PFSK-1 (cell line): ENCODE data around the gene FAM124B.

Source experiments
- FOXP2 ChIP-seq: optimal IDR thresholded peaks from 2 replicates; pipeline ENCODE3; 2011; ENCODE audit warnings: borderline replicate concordance, control low read depth, inconsistent platforms; ENCODE audit not compliant: insufficient read depth; ENCODE audit errors: extremely low read length, extremely low read depth
- POLR2AphosphoS5 ChIP-seq: IDR thresholded peaks from 2 replicates; pipeline ENCODE4 v1.6.1; 2012; ENCODE audit warnings: low read depth, mild to moderate bottlenecking, control low read depth, low read length, moderate library complexity
- REST ChIP-seq, 2 experiments: IDR thresholded peaks; 2 replicates each; pipeline versions ENCODE4 v1.6.1 to v1.8.0; 2011 to 2012; ENCODE audit warnings: low read depth in 2 of 2, low read length in 2 of 2, control low read depth in 1 of 2, inconsistent platforms in 1 of 2, mild to moderate bottlenecking in 1 of 2, moderate library complexity in 1 of 2; ENCODE audit not compliant: insufficient read depth in 1 of 2
- SIN3A ChIP-seq: IDR thresholded peaks from 2 replicates; pipeline ENCODE4 v1.6.1; 2012; ENCODE audit warnings: mild to moderate bottlenecking, low read length, moderate library complexity, borderline replicate concordance; ENCODE audit not compliant: insufficient read depth
- TAF1 ChIP-seq: IDR thresholded peaks from 2 replicates; pipeline ENCODE4 v1.6.1; 2012; ENCODE audit warnings: low read length, control low read depth, borderline replicate concordance; ENCODE audit not compliant: insufficient read depth

The FAM124B gene

GRCh38 chr2:224395620-224396390, 6.1 kb downstream of the FAM124B start:
- TF ChIP-seq SIN3A (no peak), TAF1 (no peak), FOXP2 (no peak), REST (IDR thresholded peaks at IDR 0.05; ENCODE audit: insufficient read depth in 1 of 2, low read depth in 2 of 2, low read length in 2 of 2) (no peak), POLR2AphosphoS5 (no peak)

- TF ChIP-seq FOXP2 = no peak
- TF ChIP-seq SIN3A = no peak
- TF ChIP-seq POLR2AphosphoS5 = no peak
- TF ChIP-seq TAF1 = no peak
Observed at GRCh38 chr2:224393157-224393872, 8.6 kb downstream of the FAM124B start.

- no peak for TF ChIP-seq SIN3A
- TF ChIP-seq TAF1 = no peak
- TF ChIP-seq POLR2AphosphoS5 = no peak
- TF ChIP-seq FOXP2 = no peak
- TF ChIP-seq REST (IDR thresholded peaks at IDR 0.05; ENCODE audit: insufficient read depth in 1 of 2, low read depth in 2 of 2, low read length in 2 of 2) = no peak
Observed at GRCh38 chr2:224392545-224392944, 9.4 kb downstream of the FAM124B start.

- TF ChIP-seq SIN3A (no peak), TAF1 (no peak), POLR2AphosphoS5 (no peak), FOXP2 (no peak), REST (IDR thresholded peaks at IDR 0.05; ENCODE audit: insufficient read depth in 1 of 2, low read depth in 2 of 2, low read length in 2 of 2) (no peak)
Observed at GRCh38 chr2:224389317-224389716, 12.6 kb downstream of the FAM124B start.

GRCh38 chr2:224386876-224387275, 15.0 kb downstream of the FAM124B start:
- TF ChIP-seq SIN3A (no peak), POLR2AphosphoS5 (no peak), TAF1 (no peak), FOXP2 (no peak), REST (IDR thresholded peaks at IDR 0.05; ENCODE audit: insufficient read depth in 1 of 2, low read depth in 2 of 2, low read length in 2 of 2) (no peak)
